ENCODE results near the gene ASAH2B.

Gene ASAH2B

DNA sequence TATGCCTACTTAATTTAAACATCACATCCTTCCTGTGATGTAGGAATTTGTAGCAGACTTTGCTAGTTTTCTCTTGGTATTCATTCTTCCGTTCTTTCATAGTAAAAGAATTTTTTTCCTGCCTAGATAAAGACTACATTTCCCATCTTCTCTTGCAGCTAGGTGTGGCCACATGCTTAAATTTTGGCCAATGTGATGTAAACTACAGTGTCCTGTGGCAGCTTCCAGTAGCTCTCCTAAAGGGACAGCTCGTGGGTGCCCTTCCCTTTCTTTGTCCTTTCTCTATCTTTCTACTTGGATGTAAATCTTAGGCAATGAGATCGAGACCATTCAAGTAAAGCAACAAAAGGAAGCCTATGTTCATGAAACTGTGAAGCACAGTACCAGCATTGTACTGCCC lies 58.6 kb downstream of the ASAH2B start:
- DNase-seq (ENCODE audit: low read depth), result no peak

DNA sequence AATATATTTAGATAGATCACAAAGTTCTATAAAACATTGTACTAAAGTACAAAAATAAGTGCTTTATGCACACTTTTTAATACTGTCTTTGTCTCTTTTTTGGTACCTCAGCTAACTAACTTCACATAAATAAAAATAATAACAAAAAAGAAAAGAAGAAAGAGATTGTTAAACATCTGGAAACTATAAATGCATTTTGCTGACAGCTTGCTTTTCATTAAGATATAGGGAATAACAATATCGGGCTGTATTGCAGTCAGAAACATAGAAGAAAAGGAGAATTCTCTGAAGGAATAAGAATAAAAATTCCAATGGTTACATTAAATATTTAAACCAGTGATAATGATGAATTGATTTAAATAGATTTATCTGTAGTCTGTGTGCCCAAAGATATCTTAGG lies 59.9 kb downstream of the ASAH2B start:
- no peak for DNase-seq (ENCODE audit: low read depth)

DNA sequence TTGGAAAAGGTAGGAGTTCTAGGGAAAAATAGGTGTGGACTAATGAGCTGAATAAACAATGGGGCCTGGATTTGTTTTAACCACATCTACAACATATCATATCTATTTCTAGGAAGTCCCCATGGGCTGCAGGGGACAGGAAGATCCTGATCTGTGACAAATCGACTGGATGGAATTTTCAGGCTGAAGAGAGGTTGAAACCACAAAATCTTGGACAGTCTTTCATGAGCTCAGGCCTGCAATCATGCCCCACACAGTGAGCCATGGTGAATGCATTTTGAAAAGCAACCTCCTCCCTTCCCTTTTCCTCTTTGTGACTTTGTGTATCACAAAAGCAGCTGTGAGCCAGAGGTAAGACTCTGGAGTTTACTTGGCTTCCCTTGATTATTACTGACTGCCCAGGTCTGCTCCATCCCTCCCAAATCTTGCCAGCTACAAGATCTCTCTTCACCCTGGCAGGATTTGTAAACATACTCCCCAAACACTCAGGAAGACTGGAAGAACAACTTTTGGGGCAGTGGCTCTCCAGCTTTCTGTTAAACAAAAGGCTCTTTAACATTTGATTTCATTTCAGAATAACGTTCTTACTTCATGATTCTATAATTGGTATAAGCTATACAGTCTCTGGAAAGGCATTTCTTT lies 66.4 kb downstream of the ASAH2B start:
- DNase-seq (ENCODE audit: low read depth), result no peak

DNA sequence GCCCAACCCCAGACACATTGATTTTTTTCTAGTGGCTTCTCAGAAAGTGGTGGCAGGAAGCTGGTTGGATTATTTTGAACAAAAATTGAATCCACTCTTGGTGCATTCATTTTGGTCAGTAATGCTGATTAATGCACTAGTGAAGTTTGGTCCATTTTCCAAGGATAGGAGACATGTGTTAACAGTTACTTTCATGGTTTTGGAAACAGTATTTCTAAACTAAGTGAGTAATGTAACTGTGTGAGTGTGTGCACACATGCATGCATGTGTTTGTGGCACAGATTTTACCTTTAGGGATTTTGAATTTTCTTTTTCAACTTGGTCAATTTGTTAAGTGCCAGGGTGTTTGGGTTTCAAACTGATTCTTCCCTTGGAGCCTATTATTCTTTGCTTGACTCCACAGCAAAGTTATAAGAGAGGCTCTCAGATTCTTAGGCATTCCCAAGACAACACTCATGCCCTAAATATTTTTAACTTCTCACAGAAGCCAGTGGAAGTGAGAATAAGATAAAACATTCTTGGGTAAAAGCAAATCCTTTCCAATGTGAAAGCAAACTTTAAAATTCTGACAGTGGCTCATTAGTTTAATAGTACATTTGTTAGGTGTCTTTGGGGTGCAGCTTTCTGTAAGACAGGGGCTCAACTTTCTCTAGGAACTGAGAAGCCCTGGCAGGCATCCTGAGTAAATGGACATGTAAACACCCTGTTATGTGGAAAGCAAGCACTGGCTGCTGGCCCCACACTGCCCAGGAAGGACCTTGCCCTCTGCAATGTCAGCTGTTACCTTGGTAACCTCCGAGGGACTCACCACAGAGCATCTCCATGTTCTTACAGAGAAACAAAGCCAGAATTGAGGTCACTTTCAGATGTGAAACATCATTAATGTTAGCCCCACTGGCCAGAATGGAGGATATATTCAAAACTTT lies 68.4 kb downstream of the ASAH2B start:
- no peak for DNase-seq (ENCODE audit: low read depth)

Data from stimulated activated CD8-positive, alpha-beta memory T cell treated with anti-CD3 and anti-CD28 coated beads, Interleukin-15, amount 100 ng/mL, for 1 hour (primary cell).